ENCODE results near the gene CIITA.
"Not testable (repeated sequence)": the region's sequence is repeated elsewhere in the genome, so short reads cannot be mapped to it uniquely, and the experiment has no call there.

Gene CIITA

GRCh38 chr16:10957771-10958482 is 80.9 kb downstream of the CIITA start:
- DNase-seq, result no peak

- no peak for DNase-seq
These were observed 82.2 kb downstream of the CIITA start for GRCh38 chr16:10959161-10959560.

- no peak for DNase-seq
These were observed 84.2 kb downstream of the CIITA start for GRCh38 chr16:10961231-10961630.

- DNase-seq, result peak; percentile 53
These were observed 87.3 kb downstream of the CIITA start for GRCh38 chr16:10964039-10964890.

GRCh38 chr16:10964891-10965326 is 87.9 kb downstream of the CIITA start:
- DNase-seq, result no peak

- no peak for DNase-seq
These were observed 88.5 kb downstream of the CIITA start for GRCh38 chr16:10965440-10966061.

- no peak for DNase-seq
These were observed 89.1 kb downstream of the CIITA start for GRCh38 chr16:10966129-10966528.

- not testable (repeated sequence) for DNase-seq
These were observed 89.6 kb downstream of the CIITA start for GRCh38 chr16:10966559-10966958.

GRCh38 chr16:10967986-10968385 is 91.0 kb downstream of the CIITA start:
- DNase-seq, result no peak

GRCh38 chr16:10968498-10968897 is 91.5 kb downstream of the CIITA start:
- no peak for DNase-seq

GRCh38 chr16:10969615-10970014 is 92.6 kb downstream of the CIITA start:
- DNase-seq, result no peak

GRCh38 chr16:10970065-10970464 is 93.1 kb downstream of the CIITA start:
- no peak for DNase-seq

- no peak for DNase-seq
These were observed 94.6 kb downstream of the CIITA start for GRCh38 chr16:10971560-10971961.

- DNase-seq, result no peak
These were observed 95.3 kb downstream of the CIITA start for GRCh38 chr16:10972108-10972818.

- DNase-seq, result no peak
These were observed 95.9 kb downstream of the CIITA start for GRCh38 chr16:10972819-10973464.

GRCh38 chr16:10976634-10977033 is 99.6 kb downstream of the CIITA start:
- DNase-seq, result no peak

GRCh38 chr16:10978124-10978523 is 101.1 kb downstream of the CIITA start:
- no peak for DNase-seq

- no peak for DNase-seq
These were observed 102.0 kb downstream of the CIITA start for GRCh38 chr16:10978871-10979446.

- DNase-seq, result no peak
These were observed 103.0 kb downstream of the CIITA start for GRCh38 chr16:10979717-10980601.

- DNase-seq, result no peak
These were observed 103.8 kb downstream of the CIITA start for GRCh38 chr16:10980813-10981212.

GRCh38 chr16:10981697-10982216 is 104.8 kb downstream of the CIITA start:
- DNase-seq, result no peak

All from 8988T (cell line).